K562 (cell line): Measurements from ENCODE around the gene HOXB5. TPM values are rescaled to one million over a fixed set of nuclear protein-coding genes. Genes with fewer than 3 reads are reported as not detected.

Experiments used
- CUX1 ChIP-seq: fragments of 200-800 bp; sonication (Bioruptor generic); IDR thresholded peaks from 2 replicates; pipeline ENCODE4 v1.6.1; 2016; ENCODE audit warnings: missing genetic modification characterization, missing compliant biosample characterization
- polyA plus RNA-seq, 8 experiments: library from polyadenylated mRNA; depleted of rRNA in 4 of 8; stranded (reverse) in 5 of 8; unstranded in 3 of 8; fragments of >200 nt; fragmentation: Nextera tagmentation in 2 of 8; fragmentation: Illumina TruSeq in 1 of 8; extraction: Ambion mirVana in 2 of 8; extraction: Trizol in 1 of 8; gene quantifications; 2 replicates each; pipeline versions ENCODE4 v1.2.1 to v1.2.3, GENCODE V29; 2011 to 2014; ENCODE audit warnings: inconsistent platforms in 1 of 8, missing spikeins in 1 of 8
- total RNA-seq, 7 experiments: library from RNA; depleted of rRNA in 6 of 7; stranded (reverse); fragments of >200 nt in 6 of 7; fragmentation: Illumina TruSeq in 2 of 7; extraction: Trizol in 2 of 7; gene quantifications; 2 replicates each; pipeline versions ENCODE4 v1.2.1 to v1.2.3, GENCODE V29; 2011 to 2021; ENCODE audit warnings: low replicate concordance in 1 of 7
- TF ChIP-seq, protein P1 (sequence below): sonication (generic); formaldehyde crosslinking; IDR thresholded peaks from 2 replicates; pipeline ENCODE4 v1.8.0; 2022; ENCODE audit warnings: missing genetic modification reagents, mild to moderate bottlenecking, moderate library complexity, borderline replicate concordance
- TF ChIP-seq, protein P2 (sequence below): IDR thresholded peaks from 2 replicates; pipeline ENCODE4 v1.6.1; 2011; ENCODE audit warnings: borderline replicate concordance, low read depth, mild to moderate bottlenecking, moderate library complexity, low read length; ENCODE audit not compliant: insufficient read depth, poor library complexity, severe bottlenecking

The HOXB5 gene
- total and polyA plus RNA-seq, 9 of the 15 experiments (the other 6 are each of a cell fraction or from before 2014, with no cell fraction given): 0.24 to 2.7 (median 0.65) TPM

DNA sequence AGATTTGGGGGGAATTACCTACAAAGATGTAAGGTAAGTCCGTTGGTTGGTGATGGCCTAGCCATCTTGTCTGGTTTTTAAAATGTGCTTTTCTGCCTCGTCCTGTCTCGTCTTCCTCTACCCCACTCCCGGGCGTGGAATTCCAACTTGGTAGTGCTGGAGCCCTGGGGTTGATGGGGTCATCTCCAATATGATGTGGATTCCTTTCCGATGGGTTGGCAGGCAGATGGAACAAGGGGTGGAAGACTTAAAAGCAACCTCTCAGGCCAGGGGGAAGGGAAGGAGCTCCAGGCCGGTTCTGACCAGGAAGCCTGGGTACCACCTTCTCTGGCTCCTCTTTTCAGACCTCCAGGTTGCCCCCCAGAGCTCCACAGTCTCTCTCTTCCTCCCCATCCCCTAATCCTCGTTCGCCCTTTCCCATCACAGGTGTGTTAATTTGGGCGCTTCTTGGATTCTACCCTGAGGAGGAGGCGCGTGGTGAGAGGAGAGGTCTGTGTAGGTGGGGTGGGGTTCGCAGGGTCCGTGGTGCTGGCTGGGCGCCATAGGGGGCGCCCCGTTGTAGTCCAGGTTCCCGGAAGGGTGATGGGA is 43.6 kb downstream of the HOXB5 start (continued):
- no peak for TF ChIP-seq CUX1
- TF ChIP-seq, protein P1, sequence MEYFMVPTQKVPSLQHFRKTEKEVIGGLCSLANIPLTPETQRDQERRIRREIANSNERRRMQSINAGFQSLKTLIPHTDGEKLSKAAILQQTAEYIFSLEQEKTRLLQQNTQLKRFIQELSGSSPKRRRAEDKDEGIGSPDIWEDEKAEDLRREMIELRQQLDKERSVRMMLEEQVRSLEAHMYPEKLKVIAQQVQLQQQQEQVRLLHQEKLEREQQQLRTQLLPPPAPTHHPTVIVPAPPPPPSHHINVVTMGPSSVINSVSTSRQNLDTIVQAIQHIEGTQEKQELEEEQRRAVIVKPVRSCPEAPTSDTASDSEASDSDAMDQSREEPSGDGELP: no peak
- TF ChIP-seq, protein P2, sequence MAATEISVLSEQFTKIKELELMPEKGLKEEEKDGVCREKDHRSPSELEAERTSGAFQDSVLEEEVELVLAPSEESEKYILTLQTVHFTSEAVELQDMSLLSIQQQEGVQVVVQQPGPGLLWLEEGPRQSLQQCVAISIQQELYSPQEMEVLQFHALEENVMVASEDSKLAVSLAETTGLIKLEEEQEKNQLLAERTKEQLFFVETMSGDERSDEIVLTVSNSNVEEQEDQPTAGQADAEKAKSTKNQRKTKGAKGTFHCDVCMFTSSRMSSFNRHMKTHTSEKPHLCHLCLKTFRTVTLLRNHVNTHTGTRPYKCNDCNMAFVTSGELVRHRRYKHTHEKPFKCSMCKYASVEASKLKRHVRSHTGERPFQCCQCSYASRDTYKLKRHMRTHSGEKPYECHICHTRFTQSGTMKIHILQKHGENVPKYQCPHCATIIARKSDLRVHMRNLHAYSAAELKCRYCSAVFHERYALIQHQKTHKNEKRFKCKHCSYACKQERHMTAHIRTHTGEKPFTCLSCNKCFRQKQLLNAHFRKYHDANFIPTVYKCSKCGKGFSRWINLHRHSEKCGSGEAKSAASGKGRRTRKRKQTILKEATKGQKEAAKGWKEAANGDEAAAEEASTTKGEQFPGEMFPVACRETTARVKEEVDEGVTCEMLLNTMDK: peak; percentile 48
- TF ChIP-seq, all 486 proteins: peak for 3
